ENCODE data around the gene TBXA2R. TPM values are rescaled to one million over a fixed set of nuclear protein-coding genes. Genes with fewer than 3 reads are reported as not detected.

The TBXA2R gene
- total and polyA plus RNA-seq, 2 experiments from 2014 or later: 0.70 to 2.0 TPM

GRCh38 chr19:3551792-3552095, 54.9 kb downstream of the TBXA2R start:
- H3K79me2 ChIP-seq: peaks cover 11% of the 10 kb centered on the region
- 92% methylated on average over 9 of the region's 9 CpGs for WGBS (ENCODE audit: low lambda C conversion rate, missing lambda C conversion rate)
- peaks cover 5% of the 10 kb centered on the region for H4K20me1 ChIP-seq (ENCODE audit: insufficient read depth, poor library complexity, severe bottlenecking)

GRCh38 chr19:3550947-3551791, 55.5 kb downstream of the TBXA2R start:
- Histone ChIP-seq H3K9me2 (replicated peaks; ENCODE audit: insufficient read depth) (no peaks in the 10 kb centered on the region), H3K4me1 (ENCODE audit: insufficient read depth) (peaks cover 7% of the 10 kb centered on the region), H3K4me2 (no peak overlapping the region), H3K79me2 (peaks cover 5% of the 10 kb centered on the region), H3K9me3 (ENCODE audit: low read depth) (no peaks in the 10 kb centered on the region), H2AFZ (no peak overlapping the region), H3K4me3 (no peak overlapping the region), H3K36me3 (replicated peaks; ENCODE audit: insufficient read depth, low read depth) (no peaks in the 10 kb centered on the region), H3K27ac (no peak overlapping the region), H4K20me1 (ENCODE audit: insufficient read depth, poor library complexity, severe bottlenecking) (peaks cover under 1% of the 10 kb centered on the region), H3K27me3 (no peaks in the 10 kb centered on the region)
- WGBS (ENCODE audit: low lambda C conversion rate, missing lambda C conversion rate): 96% methylated on average over 29 of the region's 34 CpGs
- DNase-seq (ENCODE audit: low spot score): no peak
- TF ChIP-seq EZH2phosphoT487 (IDR thresholded peaks at IDR 0.05; ENCODE audit: low read depth, severe bottlenecking, unreplicated experiment) (no peak), EZH2 (IDR thresholded peaks at IDR 0.05; ENCODE audit: borderline replicate concordance) (no peak)
- TF ChIP-seq, protein P1, sequence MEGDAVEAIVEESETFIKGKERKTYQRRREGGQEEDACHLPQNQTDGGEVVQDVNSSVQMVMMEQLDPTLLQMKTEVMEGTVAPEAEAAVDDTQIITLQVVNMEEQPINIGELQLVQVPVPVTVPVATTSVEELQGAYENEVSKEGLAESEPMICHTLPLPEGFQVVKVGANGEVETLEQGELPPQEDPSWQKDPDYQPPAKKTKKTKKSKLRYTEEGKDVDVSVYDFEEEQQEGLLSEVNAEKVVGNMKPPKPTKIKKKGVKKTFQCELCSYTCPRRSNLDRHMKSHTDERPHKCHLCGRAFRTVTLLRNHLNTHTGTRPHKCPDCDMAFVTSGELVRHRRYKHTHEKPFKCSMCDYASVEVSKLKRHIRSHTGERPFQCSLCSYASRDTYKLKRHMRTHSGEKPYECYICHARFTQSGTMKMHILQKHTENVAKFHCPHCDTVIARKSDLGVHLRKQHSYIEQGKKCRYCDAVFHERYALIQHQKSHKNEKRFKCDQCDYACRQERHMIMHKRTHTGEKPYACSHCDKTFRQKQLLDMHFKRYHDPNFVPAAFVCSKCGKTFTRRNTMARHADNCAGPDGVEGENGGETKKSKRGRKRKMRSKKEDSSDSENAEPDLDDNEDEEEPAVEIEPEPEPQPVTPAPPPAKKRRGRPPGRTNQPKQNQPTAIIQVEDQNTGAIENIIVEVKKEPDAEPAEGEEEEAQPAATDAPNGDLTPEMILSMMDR (IDR thresholded peaks at IDR 0.05; ENCODE audit: poor library complexity): no peak

More at GRCh38 chr19:3551792-3552095, 54.9 kb downstream of the TBXA2R start:
- DNase-seq (ENCODE audit: low spot score): no peak
- no peak overlapping the region for H3K4me3 ChIP-seq
- H3K4me2 ChIP-seq: no peak overlapping the region
- no peak for TF ChIP-seq EZH2 (IDR thresholded peaks at IDR 0.05; ENCODE audit: borderline replicate concordance)
- TF ChIP-seq, protein P1 (IDR thresholded peaks at IDR 0.05; ENCODE audit: poor library complexity): no peak
- no peak for TF ChIP-seq EZH2phosphoT487 (IDR thresholded peaks at IDR 0.05; ENCODE audit: low read depth, severe bottlenecking, unreplicated experiment)
- no peak overlapping the region for H2AFZ ChIP-seq
- no peaks in the 10 kb centered on the region for H3K27me3 ChIP-seq
- no peak overlapping the region for H3K27ac ChIP-seq
- peaks cover 12% of the 10 kb centered on the region for H3K4me1 ChIP-seq (ENCODE audit: insufficient read depth)
- no peaks in the 10 kb centered on the region for H3K9me2 ChIP-seq (replicated peaks; ENCODE audit: insufficient read depth)
- H3K9me3 ChIP-seq (ENCODE audit: low read depth): no peaks in the 10 kb centered on the region
- H3K36me3 ChIP-seq (replicated peaks; ENCODE audit: insufficient read depth, low read depth): no peaks in the 10 kb centered on the region

GRCh38 chr19:3549816-3550215, 56.9 kb downstream of the TBXA2R start:
- no peak for DNase-seq (ENCODE audit: low spot score)
- Histone ChIP-seq H3K79me2 (no peaks in the 10 kb centered on the region), H2AFZ (no peak overlapping the region), H3K27me3 (no peaks in the 10 kb centered on the region), H3K4me2 (no peak overlapping the region), H3K9me3 (ENCODE audit: low read depth) (no peaks in the 10 kb centered on the region), H3K4me3 (no peak overlapping the region), H3K27ac (no peak overlapping the region), H3K36me3 (replicated peaks; ENCODE audit: insufficient read depth, low read depth) (no peaks in the 10 kb centered on the region), H3K4me1 (ENCODE audit: insufficient read depth) (no peaks in the 10 kb centered on the region), H4K20me1 (ENCODE audit: insufficient read depth, poor library complexity, severe bottlenecking) (no peaks in the 10 kb centered on the region), H3K9me2 (replicated peaks; ENCODE audit: insufficient read depth) (no peaks in the 10 kb centered on the region)
- TF ChIP-seq EZH2phosphoT487 (IDR thresholded peaks at IDR 0.05; ENCODE audit: low read depth, severe bottlenecking, unreplicated experiment) (no peak), EZH2 (IDR thresholded peaks at IDR 0.05; ENCODE audit: borderline replicate concordance) (no peak)
- TF ChIP-seq, protein P1 (IDR thresholded peaks at IDR 0.05; ENCODE audit: poor library complexity): no peak
- 94% methylated on average over 10 of the region's 10 CpGs for WGBS (ENCODE audit: low lambda C conversion rate, missing lambda C conversion rate)
